CD4-positive, alpha-beta T cell (primary cell): ENCODE results near the gene FAM234A. TPM values are rescaled to one million over a fixed set of nuclear protein-coding genes. Genes with fewer than 3 reads are reported as not detected.

Source experiments
- ATAC-seq: fragments of 200-7000 bp; cut with Tn5 transposase; one replicate; pipeline ENCODE4 v1.10.0; 2022; ENCODE audit warnings: mild to moderate bottlenecking; ENCODE audit not compliant: poor library complexity
- CTCF ChIA-PET: fragments of 350-600 bp; sonication (Branson Sonifier 250); formaldehyde crosslinking; loops from one replicate; lab custom pipeline; 2021; ENCODE audit warnings: antibody characterized with exemption, inconsistent platforms; lab: Charles Lee
- POLR2A ChIA-PET: fragments of 350-600 bp; sonication (Branson Sonifier 250); formaldehyde crosslinking; loops from one replicate; lab custom pipeline; 2021; ENCODE audit warnings: antibody characterized with exemption, inconsistent platforms; lab: Charles Lee
- DNase-seq, 14 experiments: peaks; one replicate each; pipeline ENCODE4 v3.0.0-alpha.2; 2013 to 2020; ENCODE audit warnings: mixed read lengths in 2 of 14
- H3K27ac ChIP-seq, 2 donors: one replicate each; pipeline versions ENCODE4 v1.5.1 to v1.7.0; 2013; ENCODE audit warnings: low read length in 2 of 2, low read depth in 1 of 2, mild to moderate bottlenecking in 1 of 2
- H3K27me3 ChIP-seq, 2 experiments: 1 replicate in 1 of 2; 2 replicates in 1 of 2; pipeline versions ENCODE4 v1.6.1 to v1.7.0; 2013; ENCODE audit warnings: low read length in 2 of 2, control low read depth in 1 of 2, mild to moderate bottlenecking in 1 of 2, moderate library complexity in 1 of 2; ENCODE audit not compliant: insufficient read depth in 2 of 2, control insufficient read depth in 1 of 2
- H3K36me3 ChIP-seq: one replicate; pipeline ENCODE4 v1.6.1; 2013; ENCODE audit warnings: low read length, control low read depth; ENCODE audit not compliant: insufficient read depth
- H3K4me1 ChIP-seq: one replicate; pipeline ENCODE4 v1.6.1; 2013; ENCODE audit warnings: low read length, control low read depth; ENCODE audit not compliant: insufficient read depth
- H3K4me3 ChIP-seq: one replicate; pipeline ENCODE4 v1.5.1; 2013; ENCODE audit warnings: mild to moderate bottlenecking, low read length, moderate library complexity
- H3K9me3 ChIP-seq, 2 experiments: 1 replicate in 1 of 2; 2 replicates in 1 of 2; pipeline versions ENCODE4 v1.6.1 to v1.7.0; 2013; ENCODE audit warnings: low read length in 2 of 2, mild to moderate bottlenecking in 2 of 2, control low read depth in 1 of 2, moderate library complexity in 1 of 2; ENCODE audit not compliant: control insufficient read depth in 1 of 2, insufficient read depth in 1 of 2
- H3K27ac Mint-ChIP-seq: one replicate; pipeline ENCODE4 v1.8.0; 2020; ENCODE audit warnings: mixed read lengths
- H3K27me3 Mint-ChIP-seq: one replicate; pipeline ENCODE4 v1.8.0; 2021; ENCODE audit warnings: mixed read lengths
- H3K36me3 Mint-ChIP-seq: one replicate; pipeline ENCODE4 v1.8.0; 2021; ENCODE audit warnings: low read depth, mixed read lengths
- H3K4me1 Mint-ChIP-seq: one replicate; pipeline ENCODE4 v1.8.0; 2021; ENCODE audit warnings: low read depth, mixed read lengths
- H3K4me3 Mint-ChIP-seq: one replicate; pipeline ENCODE4 v1.8.0; 2020; ENCODE audit warnings: mild to moderate bottlenecking, mixed read lengths
- H3K9me3 Mint-ChIP-seq: one replicate; pipeline ENCODE4 v1.8.0; 2020; ENCODE audit warnings: mixed read lengths
- intact Hi-C, 2 experiments: fragments of 100-400 bp; cut with DNase I in 1 of 2; cut with micrococcal nuclease in 1 of 2; formaldehyde crosslinking; loops; one replicate each; pipeline versions ENCODE4 v1.15.1 to v1.9.0; 2023 to 2025; cut with DNase I, micrococcal nuclease
- total RNA-seq, 174 experiments: library from RNA in 2 of 174; stranded (reverse) in 2 of 174; gene quantifications; one replicate each; pipeline ENCODE4 v1.2.3 and lab custom pipeline; 2021 to 2026
- TF ChIP-seq, protein P1 (sequence below): fragments of 200-600 bp; IDR thresholded peaks from one replicate; pipeline ENCODE4 v1.8.0; 2022; ENCODE audit warnings: antibody characterized with exemption, mild to moderate bottlenecking

Gene FAM234A
- total RNA-seq, 2 experiments from 2014 or later, result 15.6 to 17.0 TPM

DNA sequence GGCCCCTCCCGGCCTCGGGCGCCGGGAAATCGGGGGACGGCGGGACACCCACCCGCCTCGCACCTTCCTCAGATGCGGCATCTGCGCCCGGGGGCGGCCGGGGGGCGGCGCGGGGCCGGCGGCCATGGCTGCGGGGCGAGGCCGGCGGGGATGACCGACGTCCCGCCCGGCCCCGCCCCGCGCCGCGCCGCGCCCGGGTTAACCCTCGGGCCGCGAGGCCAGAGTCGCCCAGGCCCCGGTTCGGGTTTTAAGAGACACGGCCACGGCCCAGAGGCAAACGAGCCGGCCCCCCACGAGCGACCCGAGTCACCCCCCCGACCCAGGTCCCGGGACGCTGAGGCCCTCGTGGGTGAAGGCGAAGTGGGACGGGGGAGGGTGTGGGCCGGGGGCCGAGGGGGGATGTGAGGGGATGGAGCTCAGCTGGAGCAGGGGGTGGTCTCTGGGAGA is 41.2 kb downstream of the FAM234A start, which contains the start of gene RGS11:
Gene RGS11 (minus strand): TSS at position 159 of the 447 bp plus-strand sequence. CDS start 33 bp downstream, at position 126.
- no peak within 1 kb of the TSS for H3K27ac Mint-ChIP-seq
- no peaks in the 10 kb centered on the region for H3K36me3 Mint-ChIP-seq
- intact Hi-C loops, result no loop called here
- Histone ChIP-seq H3K4me1 (peaks cover 26% of the 10 kb centered on the region), H3K27me3 (peaks cover 12 to 20% of the 10 kb centered on the region in 2 experiments), H3K36me3 (no peaks in the 10 kb centered on the region), H3K9me3 (peaks cover 0 to 1% of the 10 kb centered on the region in 2 experiments), H3K27ac (no peak within 1 kb of the TSS), H3K4me3 (no peak within 1 kb of the TSS)
- peaks cover 7% of the 10 kb centered on the region for H3K4me1 Mint-ChIP-seq
- DNase-seq (no peak), ATAC-seq (no peak)
- ChIA-PET POLR2A (no interaction called here), CTCF (no interaction called here)
- TF ChIP-seq, protein P1, sequence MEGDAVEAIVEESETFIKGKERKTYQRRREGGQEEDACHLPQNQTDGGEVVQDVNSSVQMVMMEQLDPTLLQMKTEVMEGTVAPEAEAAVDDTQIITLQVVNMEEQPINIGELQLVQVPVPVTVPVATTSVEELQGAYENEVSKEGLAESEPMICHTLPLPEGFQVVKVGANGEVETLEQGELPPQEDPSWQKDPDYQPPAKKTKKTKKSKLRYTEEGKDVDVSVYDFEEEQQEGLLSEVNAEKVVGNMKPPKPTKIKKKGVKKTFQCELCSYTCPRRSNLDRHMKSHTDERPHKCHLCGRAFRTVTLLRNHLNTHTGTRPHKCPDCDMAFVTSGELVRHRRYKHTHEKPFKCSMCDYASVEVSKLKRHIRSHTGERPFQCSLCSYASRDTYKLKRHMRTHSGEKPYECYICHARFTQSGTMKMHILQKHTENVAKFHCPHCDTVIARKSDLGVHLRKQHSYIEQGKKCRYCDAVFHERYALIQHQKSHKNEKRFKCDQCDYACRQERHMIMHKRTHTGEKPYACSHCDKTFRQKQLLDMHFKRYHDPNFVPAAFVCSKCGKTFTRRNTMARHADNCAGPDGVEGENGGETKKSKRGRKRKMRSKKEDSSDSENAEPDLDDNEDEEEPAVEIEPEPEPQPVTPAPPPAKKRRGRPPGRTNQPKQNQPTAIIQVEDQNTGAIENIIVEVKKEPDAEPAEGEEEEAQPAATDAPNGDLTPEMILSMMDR, result no peak
- H3K27me3 Mint-ChIP-seq, result peaks cover 37% of the 10 kb centered on the region
- peak within 1 kb of the TSS; percentile 65 for H3K4me3 Mint-ChIP-seq
- H3K9me3 Mint-ChIP-seq, result no peaks in the 10 kb centered on the region

DNA sequence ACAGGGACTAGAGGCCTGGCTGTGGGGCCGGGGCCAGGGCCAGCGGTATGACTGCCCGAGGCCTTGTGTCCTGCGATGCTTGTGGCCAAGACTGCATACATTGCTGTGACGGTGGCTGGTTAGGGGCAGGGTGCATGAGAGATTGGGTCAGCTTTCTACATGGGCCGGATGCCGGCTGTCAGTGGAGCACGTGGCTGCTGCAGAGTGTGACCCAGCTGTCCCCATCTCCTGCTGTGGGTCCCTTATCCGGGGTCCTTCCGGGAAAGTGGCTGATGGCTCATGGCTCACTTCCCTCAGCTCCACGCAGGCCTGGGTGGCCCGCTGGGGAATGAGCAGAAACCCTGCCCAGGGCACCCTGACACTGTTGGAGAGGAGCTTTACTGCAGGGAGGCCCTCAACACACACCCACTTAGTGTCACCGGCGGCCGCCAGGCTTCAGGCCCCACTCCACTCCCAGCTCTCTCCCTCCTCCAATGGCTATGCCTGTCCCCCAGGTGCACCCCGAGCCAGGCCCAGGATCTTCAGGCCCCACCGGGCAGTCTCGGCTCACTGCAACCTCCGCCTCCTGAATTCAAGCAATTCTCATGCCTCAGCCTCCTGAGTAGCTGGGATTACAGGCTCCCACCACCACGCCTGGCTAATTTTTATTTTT is 41.9 kb downstream of the FAM234A start:
- peaks cover 34% of the 10 kb centered on the region for H3K4me1 ChIP-seq
- H3K9me3 ChIP-seq, result peaks cover 0 to 6% of the 10 kb centered on the region in 2 experiments
- no peak for DNase-seq
- ChIA-PET POLR2A (no interaction called here), CTCF (no interaction called here)
- intact Hi-C loops, result no loop called here
- H3K4me3 ChIP-seq, result no peak overlapping the region
- ATAC-seq, result no peak
- H3K36me3 ChIP-seq, result no peaks in the 10 kb centered on the region
- Mint-ChIP-seq H3K36me3 (no peaks in the 10 kb centered on the region), H3K4me1 (peaks cover 7% of the 10 kb centered on the region), H3K9me3 (no peaks in the 10 kb centered on the region), H3K27ac (no peak overlapping the region), H3K27me3 (peaks cover 37% of the 10 kb centered on the region), H3K4me3 (peak overlapping the region; percentile 38)
- no peak overlapping the region for H3K27ac ChIP-seq
- TF ChIP-seq, protein P1, result no peak
- H3K27me3 ChIP-seq, result peaks cover 19 to 25% of the 10 kb centered on the region in 2 experiments

DNA sequence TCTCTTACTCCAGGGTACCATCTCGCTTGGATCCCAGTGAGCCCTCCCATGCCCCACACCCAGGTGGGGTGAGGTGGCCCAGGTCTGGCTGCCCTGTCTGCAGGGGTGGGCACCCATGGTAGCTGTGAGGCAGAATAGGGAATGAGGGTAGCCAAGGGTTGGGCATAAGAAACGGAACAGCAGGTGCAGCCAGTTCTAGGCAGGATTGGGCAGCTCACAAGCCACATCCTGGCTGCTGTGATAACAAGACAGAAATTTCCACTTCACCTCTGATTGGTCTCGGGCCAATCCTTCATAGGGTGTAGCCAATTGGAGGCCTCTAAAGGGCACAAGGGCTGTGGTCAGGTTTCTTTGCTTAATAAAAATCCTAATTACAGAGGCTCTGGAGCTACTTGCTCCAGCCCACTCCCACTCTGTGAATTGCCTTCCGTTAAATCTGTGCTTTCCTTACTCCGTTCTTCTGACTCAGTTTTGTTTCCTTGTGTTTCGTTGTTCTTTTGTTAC is 44.3 kb downstream of the FAM234A start:
- Mint-ChIP-seq H3K27me3 (peaks cover 32% of the 10 kb centered on the region), H3K36me3 (no peaks in the 10 kb centered on the region), H3K27ac (no peak overlapping the region), H3K4me3 (no peak overlapping the region), H3K4me1 (peaks cover 7% of the 10 kb centered on the region), H3K9me3 (no peaks in the 10 kb centered on the region)
- H3K9me3 ChIP-seq, result peaks cover 0 to 6% of the 10 kb centered on the region in 2 experiments
- no peak overlapping the region for H3K27ac ChIP-seq
- H3K36me3 ChIP-seq, result no peaks in the 10 kb centered on the region
- peaks cover 21 to 25% of the 10 kb centered on the region in 2 experiments for H3K27me3 ChIP-seq
- intact Hi-C loops, result no loop called here
- peaks cover 34% of the 10 kb centered on the region for H3K4me1 ChIP-seq
- H3K4me3 ChIP-seq, result no peak overlapping the region
- CTCF ChIA-PET, result no interaction called here
- POLR2A ChIA-PET, result no interaction called here
- DNase-seq, result peak in 4 of 14 experiments; percentile 23 to 78 (median 70)
- TF ChIP-seq, protein P1, result no peak
- peak; percentile 74 for ATAC-seq
